HepG2 (cell line): ENCODE measurements around the gene CNPPD1. TPM values are rescaled to one million over a fixed set of nuclear protein-coding genes. Genes with fewer than 3 reads are reported as not detected.
A peak's percentile ranks its signal among the peaks of the same experiment; 100 is the strongest.

Source experiments
- ATAD3A ChIP-seq: sonication (generic); formaldehyde crosslinking; IDR thresholded peaks from 2 replicates; pipeline ENCODE4 v1.4.0; 2020; ENCODE audit warnings: missing genetic modification reagents
- ATF4 ChIP-seq, 2 experiments: fragments of 450-650 bp in 1 of 2; sonication (generic) in 1 of 2; formaldehyde crosslinking; IDR thresholded peaks; 2 replicates each; pipeline versions ENCODE4 v1.5.0 to v1.8.0; 2020 to 2022; ENCODE audit warnings: mild to moderate bottlenecking in 1 of 2, missing genetic modification reagents in 1 of 2
- CREBL2 ChIP-seq: sonication (generic); formaldehyde crosslinking; IDR thresholded peaks from 2 replicates; pipeline ENCODE4 v1.8.1; 2023; ENCODE audit warnings: missing genetic modification reagents, mild to moderate bottlenecking, borderline replicate concordance
- GRHL1 ChIP-seq: sonication (generic); formaldehyde crosslinking; conservative IDR thresholded peaks from 2 replicates; pipeline ENCODE4 v1.8.0; 2022; ENCODE audit warnings: missing genetic modification reagents
- ISX ChIP-seq: sonication (generic); formaldehyde crosslinking; conservative IDR thresholded peaks from 2 replicates; pipeline ENCODE4 v1.5.0; 2020; ENCODE audit warnings: missing genetic modification reagents
- KDM1A ChIP-seq: IDR thresholded peaks from 2 replicates; pipeline ENCODE4 v1.6.1; 2016; ENCODE audit warnings: missing compliant biosample characterization
- MIXL1 ChIP-seq: IDR thresholded peaks from 2 replicates; pipeline ENCODE4 v1.6.1; 2016
- MYNN ChIP-seq: sonication (generic); formaldehyde crosslinking; IDR thresholded peaks from 2 replicates; pipeline ENCODE4 v1.4.0; 2020; ENCODE audit warnings: mild to moderate bottlenecking, low read depth, missing genetic modification reagents
- PATZ1 ChIP-seq: sonication (generic); formaldehyde crosslinking; IDR thresholded peaks from 2 replicates; pipeline ENCODE4 v1.4.0; 2020; ENCODE audit warnings: missing genetic modification reagents
- RCOR2 ChIP-seq: IDR thresholded peaks from 2 replicates; pipeline ENCODE4 v1.6.1; 2016; ENCODE audit warnings: missing biosample characterization, missing genetic modification reagents
- ZFP62 ChIP-seq: sonication (generic); formaldehyde crosslinking; IDR thresholded peaks from 2 replicates; pipeline ENCODE4 v1.4.0; 2020; ENCODE audit warnings: missing genetic modification reagents
- ZNF264 ChIP-seq: sonication (generic); formaldehyde crosslinking; IDR thresholded peaks from 2 replicates; pipeline ENCODE4 v1.4.0; 2020; ENCODE audit warnings: missing genetic modification reagents
- ZNF367 ChIP-seq: sonication (generic); formaldehyde crosslinking; IDR thresholded peaks from 2 replicates; pipeline ENCODE4 v1.4.0; 2020; ENCODE audit warnings: missing genetic modification reagents, borderline replicate concordance
- ZNF383 ChIP-seq: sonication (generic); formaldehyde crosslinking; IDR thresholded peaks from 2 replicates; pipeline ENCODE4 v1.4.0; 2020; ENCODE audit warnings: missing genetic modification reagents, mild to moderate bottlenecking, borderline replicate concordance
- ZNF446 ChIP-seq: sonication (generic); formaldehyde crosslinking; IDR thresholded peaks from 2 replicates; pipeline ENCODE4 v1.5.0; 2020; ENCODE audit warnings: mild to moderate bottlenecking, missing genetic modification reagents
- ZNF619 ChIP-seq: sonication (generic); formaldehyde crosslinking; IDR thresholded peaks from 2 replicates; pipeline ENCODE4 v1.4.0; 2020; ENCODE audit warnings: mild to moderate bottlenecking, missing genetic modification reagents
- polyA plus RNA-seq, 8 experiments: library from polyadenylated mRNA; depleted of rRNA in 3 of 8; stranded (reverse) in 7 of 8; unstranded in 1 of 8; fragments of >200 nt; fragmentation: Illumina TruSeq in 4 of 8; extraction: Trizol in 4 of 8; gene quantifications; 2 replicates each; pipeline versions ENCODE4 v1.2.1 to v1.2.3, GENCODE V29; 2011 to 2016; ENCODE audit warnings: low read depth in 4 of 8, missing spikeins in 1 of 8, mixed read lengths in 1 of 8; ENCODE audit not compliant: insufficient read depth in 1 of 8
- total RNA-seq, 5 experiments: library from RNA; depleted of rRNA; stranded (reverse); fragments of >200 nt; fragmentation: Illumina TruSeq; extraction: Trizol; gene quantifications; 2 replicates each; pipeline ENCODE4 v1.2.3, GENCODE V29; 2016; ENCODE audit warnings: low read depth in 1 of 5
- TF ChIP-seq, protein P1 (sequence below): sonication (generic); formaldehyde crosslinking; IDR thresholded peaks from 2 replicates; pipeline ENCODE4 v1.5.1; 2020; ENCODE audit warnings: mild to moderate bottlenecking, missing genetic modification reagents

The CNPPD1 gene
- total and polyA plus RNA-seq, 2 of the 13 experiments (the other 11 are each of a cell fraction or from before 2014, with no cell fraction given), result 35.5 to 49.4 TPM

GRCh38 chr2:219206328-219207133, 29.8 kb upstream of the CNPPD1 start, which contains the start of gene ZFAND2B (continued):
- no peak for TF ChIP-seq MYNN (CRISPR knock-in tag)
- no peak for TF ChIP-seq ZFP62 (CRISPR knock-in tag)
- TF ChIP-seq ZNF619, result no peak; the same call in 1 of the 2 replicates
- TF ChIP-seq ZNF367 (CRISPR knock-in tag), result no peak
- no peak for TF ChIP-seq RCOR2 (CRISPR knock-in tag)
- peak in 1 of 2 experiments; percentile 48; a peak in 2 of 4 replicates for TF ChIP-seq ATF4 (CRISPR knock-in tag; IDR thresholded peaks at IDR 0.05)
- peak; percentile 81; the same call in 1 of the 2 replicates for TF ChIP-seq ZNF264
- TF ChIP-seq, protein P1, sequence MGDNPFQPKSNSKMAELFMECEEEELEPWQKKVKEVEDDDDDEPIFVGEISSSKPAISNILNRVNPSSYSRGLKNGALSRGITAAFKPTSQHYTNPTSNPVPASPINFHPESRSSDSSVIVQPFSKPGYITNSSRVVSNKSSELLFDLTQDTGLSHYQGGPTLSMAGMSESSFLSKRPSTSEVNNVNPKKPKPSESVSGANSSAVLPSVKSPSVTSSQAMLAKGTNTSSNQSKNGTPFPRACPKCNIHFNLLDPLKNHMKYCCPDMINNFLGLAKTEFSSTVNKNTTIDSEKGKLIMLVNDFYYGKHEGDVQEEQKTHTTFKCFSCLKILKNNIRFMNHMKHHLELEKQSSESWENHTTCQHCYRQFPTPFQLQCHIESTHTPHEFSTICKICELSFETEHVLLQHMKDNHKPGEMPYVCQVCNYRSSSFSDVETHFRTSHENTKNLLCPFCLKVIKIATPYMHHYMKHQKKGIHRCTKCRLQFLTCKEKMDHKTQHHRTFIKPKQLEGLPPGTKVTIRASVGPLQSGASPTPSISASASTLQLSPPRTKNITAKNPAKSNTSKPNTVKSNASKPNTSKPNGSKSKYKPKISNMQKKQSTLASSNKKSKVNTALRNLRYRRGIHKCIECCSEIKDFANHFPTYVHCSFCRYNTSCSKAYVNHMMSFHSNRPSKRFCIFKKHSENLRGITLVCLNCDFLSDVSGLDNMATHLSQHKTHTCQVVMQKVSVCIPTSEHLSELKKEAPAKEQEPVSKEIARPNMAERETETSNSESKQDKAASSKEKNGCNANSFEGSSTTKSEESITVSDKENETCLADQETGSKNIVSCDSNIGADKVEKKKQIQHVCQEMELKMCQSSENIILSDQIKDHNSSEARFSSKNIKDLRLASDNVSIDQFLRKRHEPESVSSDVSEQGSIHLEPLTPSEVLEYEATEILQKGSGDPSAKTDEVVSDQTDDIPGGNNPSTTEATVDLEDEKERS (CRISPR knock-in tag), result no peak
- no peak for TF ChIP-seq MIXL1 (CRISPR knock-in tag)
- 0 out of 2 replicates have a peak, but pooled peaks have one; percentile 78 for TF ChIP-seq ZNF383 (CRISPR knock-in tag)
- peak; percentile 79 for TF ChIP-seq PATZ1 (CRISPR knock-in tag)
- no peak for TF ChIP-seq GRHL1 (CRISPR knock-in tag)
- TF ChIP-seq ZNF446 (CRISPR knock-in tag), result no peak; the same call in 1 of the 2 replicates
- no peak for TF ChIP-seq CREBL2 (CRISPR knock-in tag)
- 0 out of 2 replicates have a peak, but pooled peaks have one; percentile 67 for TF ChIP-seq ATAD3A (CRISPR knock-in tag)
- no peak for TF ChIP-seq KDM1A (CRISPR knock-in tag)
- no peak for TF ChIP-seq ISX (CRISPR knock-in tag)
